HEK293 (cell line): Measurements from ENCODE around the gene ZSWIM3.
A peak's percentile ranks its signal among the peaks of the same experiment; 100 is the strongest.

Source experiments
- ATF2 ChIP-seq: fragments of 450-650 bp; formaldehyde crosslinking; IDR thresholded peaks from 2 replicates; pipeline ENCODE4 v1.5.1; 2016; ENCODE audit warnings: missing biosample characterization, missing genetic modification characterization, low read depth
- GLI4 ChIP-seq: fragments of 450-650 bp; formaldehyde crosslinking; IDR thresholded peaks from 2 replicates; pipeline ENCODE4 v1.5.1; 2016; ENCODE audit warnings: missing biosample characterization, missing genetic modification characterization
- INSM2 ChIP-seq: fragments of 450-650 bp; formaldehyde crosslinking; IDR thresholded peaks from 2 replicates; pipeline ENCODE4 v1.5.1; 2016; ENCODE audit warnings: missing biosample characterization, missing genetic modification characterization
- MZF1 ChIP-seq: fragments of 450-650 bp; formaldehyde crosslinking; IDR thresholded peaks from 2 replicates; pipeline ENCODE4 v1.5.1; 2017; ENCODE audit warnings: missing biosample characterization, missing genetic modification characterization, borderline replicate concordance
- PRDM1 ChIP-seq: fragments of 450-650 bp; formaldehyde crosslinking; IDR thresholded peaks from 2 replicates; pipeline ENCODE4; 2016; ENCODE audit warnings: missing biosample characterization, missing genetic modification characterization
- SCRT2 ChIP-seq: fragments of 450-650 bp; formaldehyde crosslinking; IDR thresholded peaks from 2 replicates; pipeline ENCODE4 v1.5.1; 2016; ENCODE audit warnings: missing biosample characterization, missing genetic modification characterization
- SP7 ChIP-seq: fragments of 450-650 bp; formaldehyde crosslinking; IDR thresholded peaks from 2 replicates; pipeline ENCODE4 v1.5.1; 2016; ENCODE audit warnings: missing biosample characterization, missing genetic modification characterization
- TCF7L2 ChIP-seq: IDR thresholded peaks from 2 replicates; pipeline ENCODE4 v1.6.1; 2011; ENCODE audit warnings: low read depth, mild to moderate bottlenecking, inconsistent platforms, low read length, moderate library complexity, borderline replicate concordance
- ZBTB17 ChIP-seq: fragments of 450-650 bp; formaldehyde crosslinking; IDR thresholded peaks from 2 replicates; pipeline ENCODE4 v1.5.1; 2016; ENCODE audit warnings: missing biosample characterization, missing genetic modification characterization
- ZBTB20 ChIP-seq: fragments of 450-650 bp; formaldehyde crosslinking; IDR thresholded peaks from 2 replicates; pipeline ENCODE4 v1.5.1; 2016; ENCODE audit warnings: missing biosample characterization, missing genetic modification characterization
- ZBTB26 ChIP-seq: fragments of 450-650 bp; formaldehyde crosslinking; optimal IDR thresholded peaks from 2 replicates; pipeline ENCODE3; 2016; ENCODE audit warnings: missing biosample characterization, mild to moderate bottlenecking, missing genetic modification characterization
- ZFP69B ChIP-seq: fragments of 450-650 bp; formaldehyde crosslinking; IDR thresholded peaks from 2 replicates; pipeline ENCODE4 v1.5.1; 2016; ENCODE audit warnings: missing biosample characterization, missing genetic modification characterization
- ZNF138 ChIP-seq: fragments of 450-650 bp; formaldehyde crosslinking; IDR thresholded peaks from 2 replicates; pipeline ENCODE4 v1.5.1; 2016; ENCODE audit warnings: missing biosample characterization, missing genetic modification characterization, borderline replicate concordance
- ZNF146 ChIP-seq: fragments of 450-650 bp; formaldehyde crosslinking; IDR thresholded peaks from 2 replicates; pipeline ENCODE4 v1.5.1; 2016; ENCODE audit warnings: missing biosample characterization, missing genetic modification characterization
- ZNF155 ChIP-seq: fragments of 450-650 bp; formaldehyde crosslinking; IDR thresholded peaks from 2 replicates; pipeline ENCODE4 v1.5.1; 2016; ENCODE audit warnings: missing biosample characterization, missing genetic modification characterization
- ZNF16 ChIP-seq: fragments of 450-650 bp; formaldehyde crosslinking; IDR thresholded peaks from 2 replicates; pipeline ENCODE4 v1.5.1; 2016; ENCODE audit warnings: low read depth, missing biosample characterization, missing genetic modification characterization
- ZNF184 ChIP-seq: fragments of 450-650 bp; IDR thresholded peaks from 2 replicates; pipeline ENCODE4 v1.5.1; 2018; ENCODE audit warnings: missing biosample characterization, mild to moderate bottlenecking, missing genetic modification characterization
- ZNF2 ChIP-seq: fragments of 450-650 bp; formaldehyde crosslinking; IDR thresholded peaks from 2 replicates; pipeline ENCODE4 v1.5.1; 2016; ENCODE audit warnings: missing biosample characterization, missing genetic modification characterization
- ZNF26 ChIP-seq: fragments of 450-650 bp; formaldehyde crosslinking; IDR thresholded peaks from 2 replicates; pipeline ENCODE4 v1.5.1; 2016; ENCODE audit warnings: missing biosample characterization, missing genetic modification characterization
- ZNF366 ChIP-seq: fragments of 450-650 bp; formaldehyde crosslinking; conservative IDR thresholded peaks from 2 replicates; pipeline ENCODE4 v1.5.1; 2016; ENCODE audit warnings: missing biosample characterization, missing genetic modification characterization
- ZNF391 ChIP-seq: fragments of 450-650 bp; formaldehyde crosslinking; IDR thresholded peaks from 2 replicates; pipeline ENCODE4 v1.5.1; 2016; ENCODE audit warnings: low read depth, missing biosample characterization, missing genetic modification characterization, borderline replicate concordance
- ZNF416 ChIP-seq: fragments of 450-650 bp; formaldehyde crosslinking; IDR thresholded peaks from 2 replicates; pipeline ENCODE4 v1.5.1; 2016; ENCODE audit warnings: missing biosample characterization, missing genetic modification characterization
- ZNF48 ChIP-seq: fragments of 450-650 bp; formaldehyde crosslinking; IDR thresholded peaks from 2 replicates; pipeline ENCODE4 v1.5.1; 2016; ENCODE audit warnings: missing biosample characterization, missing genetic modification characterization
- ZNF501 ChIP-seq: fragments of 450-650 bp; formaldehyde crosslinking; IDR thresholded peaks from 2 replicates; pipeline ENCODE4 v1.5.1; 2016; ENCODE audit warnings: missing biosample characterization, missing genetic modification characterization
- ZNF529 ChIP-seq: fragments of 450-650 bp; formaldehyde crosslinking; IDR thresholded peaks from 2 replicates; pipeline ENCODE4 v1.5.1; 2017; ENCODE audit warnings: missing genetic modification characterization, missing biosample characterization; ENCODE audit not compliant: insufficient replicate concordance
- ZNF596 ChIP-seq: fragments of 450-650 bp; IDR thresholded peaks from 2 replicates; pipeline ENCODE4 v1.5.0; 2018; ENCODE audit warnings: missing biosample characterization, mild to moderate bottlenecking, missing genetic modification characterization, moderate library complexity
- ZNF600 ChIP-seq: fragments of 450-650 bp; formaldehyde crosslinking; IDR thresholded peaks from 2 replicates; pipeline ENCODE4 v1.5.1; 2016; ENCODE audit warnings: missing biosample characterization, missing genetic modification characterization
- ZNF623 ChIP-seq: fragments of 450-650 bp; formaldehyde crosslinking; IDR thresholded peaks from 2 replicates; pipeline ENCODE4 v1.5.1; 2016; ENCODE audit warnings: missing biosample characterization, missing genetic modification characterization
- ZNF645 ChIP-seq: fragments of 450-650 bp; formaldehyde crosslinking; IDR thresholded peaks from 2 replicates; pipeline ENCODE4; 2016; ENCODE audit warnings: missing biosample characterization, missing genetic modification characterization
- ZNF707 ChIP-seq: fragments of 450-650 bp; formaldehyde crosslinking; IDR thresholded peaks from 2 replicates; pipeline ENCODE4 v1.5.1; 2016; ENCODE audit warnings: missing biosample characterization, missing genetic modification characterization
- ZNF747 ChIP-seq: fragments of 450-650 bp; formaldehyde crosslinking; IDR thresholded peaks from 2 replicates; pipeline ENCODE4 v1.5.1; 2016; ENCODE audit warnings: missing biosample characterization, missing genetic modification characterization
- ZSCAN30 ChIP-seq: fragments of 450-650 bp; IDR thresholded peaks from 2 replicates; pipeline ENCODE4 v1.5.1; 2018; ENCODE audit warnings: missing biosample characterization, mild to moderate bottlenecking, missing genetic modification characterization, moderate library complexity
- TF ChIP-seq, protein P1 (sequence below): fragments of 450-650 bp; formaldehyde crosslinking; IDR thresholded peaks from 2 replicates; pipeline ENCODE4 v1.5.1; 2017; ENCODE audit warnings: missing biosample characterization, missing genetic modification characterization

The ZSWIM3 gene

GRCh38 chr20:45833030-45833882, 24.2 kb upstream of the ZSWIM3 start, which contains the start of gene SNX21 (continued):
- TF ChIP-seq ZNF26 (tag by site-specific recombination) (no peak), ATF2 (tag by site-specific recombination) (peak; percentile 81), ZNF707 (tag by site-specific recombination) (no peak), TCF7L2 (no peak), ZNF501 (tag by site-specific recombination) (no peak), INSM2 (no peak), ZNF747 (tag by site-specific recombination) (no peak), ZNF623 (no peak), ZNF366 (tag by site-specific recombination) (peak; percentile 64), ZNF2 (no peak), ZSCAN30 (tag by site-specific recombination) (0 out of 2 replicates have a peak, but pooled peaks have one; percentile 35), ZBTB26 (tag by site-specific recombination) (no peak), ZNF529 (tag by site-specific recombination) (no peak), ZNF146 (tag by site-specific recombination) (no peak), ZNF645 (tag by site-specific recombination) (no peak), MZF1 (tag by site-specific recombination) (no peak), ZNF600 (peak; percentile 84), PRDM1 (no peak), ZNF155 (no peak), ZNF48 (no peak), ZBTB17 (tag by site-specific recombination) (peak; percentile 65), ZNF184 (tag by site-specific recombination) (no peak), SP7 (0 out of 2 replicates have a peak, but pooled peaks have one; percentile 16), ZFP69B (tag by site-specific recombination) (no peak), ZNF16 (tag by site-specific recombination) (no peak), ZNF596 (tag by site-specific recombination) (no peak), ZNF138 (tag by site-specific recombination) (no peak), ZNF416 (tag by site-specific recombination) (no peak), SCRT2 (no peak), ZNF391 (tag by site-specific recombination) (no peak), ZBTB20 (tag by site-specific recombination) (peak; percentile 76; the same call in 1 of the 2 replicates), GLI4 (no peak)
- TF ChIP-seq, protein P1, sequence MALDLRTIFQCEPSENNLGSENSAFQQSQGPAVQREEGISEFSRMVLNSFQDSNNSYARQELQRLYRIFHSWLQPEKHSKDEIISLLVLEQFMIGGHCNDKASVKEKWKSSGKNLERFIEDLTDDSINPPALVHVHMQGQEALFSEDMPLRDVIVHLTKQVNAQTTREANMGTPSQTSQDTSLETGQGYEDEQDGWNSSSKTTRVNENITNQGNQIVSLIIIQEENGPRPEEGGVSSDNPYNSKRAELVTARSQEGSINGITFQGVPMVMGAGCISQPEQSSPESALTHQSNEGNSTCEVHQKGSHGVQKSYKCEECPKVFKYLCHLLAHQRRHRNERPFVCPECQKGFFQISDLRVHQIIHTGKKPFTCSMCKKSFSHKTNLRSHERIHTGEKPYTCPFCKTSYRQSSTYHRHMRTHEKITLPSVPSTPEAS (tag by site-specific recombination): no peak
